Measurements from ENCODE around the gene NCAM2. TPM values are rescaled to one million over a fixed set of nuclear protein-coding genes. Genes with fewer than 3 reads are reported as not detected.

Gene NCAM2
- total RNA-seq, 4 donors from 2014 or later = 0.31 to 2.3 (median 1.7) TPM

DNA sequence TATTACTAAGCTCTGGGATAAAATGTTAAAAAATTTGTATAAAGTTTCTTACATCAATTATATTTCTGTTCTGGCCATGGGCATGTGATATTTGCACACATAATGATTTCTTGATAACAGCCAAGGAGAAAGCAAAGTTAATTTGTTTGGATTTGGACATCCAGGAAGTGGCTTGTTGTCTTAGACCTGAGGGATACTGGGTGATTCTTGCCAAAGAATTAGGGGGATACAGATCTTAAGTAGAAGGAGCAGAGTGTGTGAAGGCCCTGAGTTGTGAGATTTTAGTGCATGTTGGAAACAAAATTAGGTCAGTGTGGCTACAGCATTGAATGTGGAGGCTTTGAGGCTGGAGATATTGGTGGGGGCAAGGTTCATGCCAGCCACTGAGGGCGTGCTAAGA is 65.6 kb downstream of the NCAM2 start:
- ATAC-seq (ENCODE audit: low FRiP score) = no peak
- TF ChIP-seq, protein P1, sequence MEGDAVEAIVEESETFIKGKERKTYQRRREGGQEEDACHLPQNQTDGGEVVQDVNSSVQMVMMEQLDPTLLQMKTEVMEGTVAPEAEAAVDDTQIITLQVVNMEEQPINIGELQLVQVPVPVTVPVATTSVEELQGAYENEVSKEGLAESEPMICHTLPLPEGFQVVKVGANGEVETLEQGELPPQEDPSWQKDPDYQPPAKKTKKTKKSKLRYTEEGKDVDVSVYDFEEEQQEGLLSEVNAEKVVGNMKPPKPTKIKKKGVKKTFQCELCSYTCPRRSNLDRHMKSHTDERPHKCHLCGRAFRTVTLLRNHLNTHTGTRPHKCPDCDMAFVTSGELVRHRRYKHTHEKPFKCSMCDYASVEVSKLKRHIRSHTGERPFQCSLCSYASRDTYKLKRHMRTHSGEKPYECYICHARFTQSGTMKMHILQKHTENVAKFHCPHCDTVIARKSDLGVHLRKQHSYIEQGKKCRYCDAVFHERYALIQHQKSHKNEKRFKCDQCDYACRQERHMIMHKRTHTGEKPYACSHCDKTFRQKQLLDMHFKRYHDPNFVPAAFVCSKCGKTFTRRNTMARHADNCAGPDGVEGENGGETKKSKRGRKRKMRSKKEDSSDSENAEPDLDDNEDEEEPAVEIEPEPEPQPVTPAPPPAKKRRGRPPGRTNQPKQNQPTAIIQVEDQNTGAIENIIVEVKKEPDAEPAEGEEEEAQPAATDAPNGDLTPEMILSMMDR (IDR thresholded peaks at IDR 0.05) = no peak
- no peak for DNase-seq (ENCODE audit: low spot score)

DNA sequence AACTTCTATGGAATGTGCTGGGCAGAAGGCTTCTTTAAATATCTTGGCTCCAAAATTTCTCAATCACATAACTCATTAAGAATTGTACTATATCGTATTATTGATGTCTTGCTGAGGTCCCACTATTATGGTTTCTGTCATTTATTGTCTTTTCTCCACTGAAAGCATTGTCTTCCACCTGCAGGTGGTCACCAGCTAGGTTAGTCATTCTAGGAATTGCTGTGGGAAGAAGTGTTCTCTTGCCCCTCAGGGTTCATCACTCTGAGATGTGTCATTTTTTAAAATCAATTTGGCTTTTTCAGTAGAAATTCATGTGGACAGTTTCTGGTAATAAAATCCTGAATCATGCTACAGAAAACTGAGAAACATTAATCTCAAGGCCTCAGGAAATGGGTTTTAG is 66.1 kb downstream of the NCAM2 start:
- no peak for DNase-seq (ENCODE audit: low spot score)
- TF ChIP-seq, protein P1 (IDR thresholded peaks at IDR 0.05) = no peak
- no peak for ATAC-seq (ENCODE audit: low FRiP score)

DNA sequence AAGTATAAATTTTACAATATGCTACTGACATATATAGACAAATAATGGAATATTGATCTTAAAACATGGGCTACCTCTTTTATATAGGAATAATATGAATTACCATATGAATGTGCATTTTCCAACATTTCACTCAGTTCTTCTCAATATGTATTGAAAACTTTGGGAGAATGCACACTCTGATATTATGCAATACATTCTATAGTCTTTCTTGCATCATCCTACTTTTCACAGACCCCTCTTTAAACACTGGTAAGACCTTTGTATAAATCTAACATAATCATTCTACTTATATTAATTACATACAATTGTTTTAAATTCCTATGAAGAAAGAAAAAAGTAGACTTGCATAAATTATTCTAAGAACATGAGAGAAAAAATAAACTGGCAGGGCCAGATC is 69.2 kb downstream of the NCAM2 start:
- TF ChIP-seq, protein P1 (IDR thresholded peaks at IDR 0.05) = no peak
- DNase-seq (ENCODE audit: low spot score) = no peak
- no peak for ATAC-seq (ENCODE audit: low FRiP score)

DNA sequence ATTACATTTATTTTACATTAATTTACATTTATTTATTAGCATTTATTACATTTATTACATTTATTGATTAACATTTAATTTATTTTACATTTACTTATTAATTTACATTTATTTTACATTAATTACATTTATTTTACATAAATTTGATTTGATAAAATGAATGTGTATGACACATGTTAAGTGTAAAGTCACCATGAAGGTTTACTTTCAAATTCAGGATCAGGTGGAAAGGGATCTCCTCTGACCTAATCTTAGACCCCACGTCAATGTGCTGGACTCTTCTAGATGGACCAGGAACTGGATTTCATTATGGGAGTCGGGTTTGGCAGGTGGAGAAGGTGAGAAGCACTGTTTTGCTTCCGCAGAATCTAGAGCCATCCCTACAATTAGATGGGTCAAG is 76.1 kb downstream of the NCAM2 start:
- ATAC-seq (ENCODE audit: low FRiP score) = no peak
- no peak for DNase-seq (ENCODE audit: low spot score)
- TF ChIP-seq, protein P1 (IDR thresholded peaks at IDR 0.05) = no peak

DNA sequence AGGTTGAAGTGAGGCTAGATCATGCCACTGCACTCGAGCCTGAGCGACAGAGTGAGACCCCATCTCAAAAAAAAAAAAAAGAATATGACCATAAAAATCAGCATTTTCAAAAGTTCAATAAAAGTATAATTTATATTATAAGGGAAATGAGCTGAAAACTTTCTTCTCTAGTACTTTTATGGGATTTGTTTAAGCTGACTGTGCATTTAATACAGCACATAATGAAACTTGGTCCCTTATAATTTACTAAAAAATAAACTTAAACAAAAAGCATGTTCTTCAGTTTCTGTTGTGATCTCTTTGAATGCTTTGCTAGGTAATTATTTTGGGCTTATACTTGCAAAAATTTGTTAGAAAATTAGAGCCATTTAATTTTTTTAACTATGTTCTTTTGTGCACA is 77.8 kb downstream of the NCAM2 start:
- no peak for ATAC-seq (ENCODE audit: low FRiP score)
- DNase-seq (ENCODE audit: low spot score) = no peak
- TF ChIP-seq, protein P1 (IDR thresholded peaks at IDR 0.05) = no peak

DNA sequence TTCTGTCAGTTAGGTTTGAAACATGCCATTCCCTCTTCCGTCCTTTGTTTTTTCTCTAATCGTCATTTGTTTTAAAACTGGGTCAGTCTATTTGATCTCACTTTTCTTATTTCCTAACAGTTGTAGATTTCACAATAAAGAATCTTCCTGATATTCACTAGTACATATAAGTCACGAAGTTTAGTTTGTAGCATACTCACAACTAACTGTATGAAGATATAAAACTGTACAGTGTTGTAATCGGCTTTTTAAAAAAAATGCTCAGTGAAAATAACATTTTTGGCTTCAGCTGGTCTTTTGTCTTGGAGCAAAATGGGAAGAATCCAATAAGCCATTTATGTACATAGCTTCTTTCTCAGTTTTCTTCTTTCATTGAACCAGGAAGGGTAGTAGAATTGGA is 78.3 kb downstream of the NCAM2 start:
- no peak for DNase-seq (ENCODE audit: low spot score)
- TF ChIP-seq, protein P1 (IDR thresholded peaks at IDR 0.05) = no peak
- ATAC-seq (ENCODE audit: low FRiP score) = no peak

DNA sequence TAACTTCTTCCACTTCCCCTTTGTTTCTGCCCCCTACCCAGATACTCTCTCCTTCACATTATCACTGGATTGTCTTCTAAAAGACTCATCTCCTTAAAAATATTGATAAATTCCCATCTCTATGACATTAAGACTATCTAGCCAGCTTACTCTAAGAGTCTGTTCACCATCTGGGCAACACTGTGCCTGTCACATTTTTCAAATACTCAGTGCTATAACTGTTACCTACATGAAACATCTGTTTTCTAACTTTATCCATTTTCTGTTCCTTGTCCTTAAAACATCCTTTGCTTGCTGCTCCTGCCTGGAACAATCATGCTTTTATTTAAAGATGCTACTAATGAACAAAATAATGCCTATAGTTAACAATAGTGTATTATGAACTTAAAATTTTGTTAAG is 81.4 kb downstream of the NCAM2 start:
- DNase-seq (ENCODE audit: low spot score) (no peak), ATAC-seq (ENCODE audit: low FRiP score) (no peak)
- TF ChIP-seq, protein P1 (IDR thresholded peaks at IDR 0.05) = no peak
